C4-2B (cell line): ENCODE results near the gene PCSK6.
"Not testable (repeated sequence)": the region's sequence is repeated elsewhere in the genome, so short reads cannot be mapped to it uniquely, and the experiment has no call there.

Experiments
- ZFX ChIP-seq: fragments of 450-650 bp; IDR thresholded peaks from 2 replicates; pipeline ENCODE4 v1.6.1; 2017
- TF ChIP-seq, protein P1 (sequence below): fragments of 450-650 bp; conservative IDR thresholded peaks from 2 replicates; pipeline ENCODE4 v1.5.1; 2017; ENCODE audit warnings: mild to moderate bottlenecking

DNA sequence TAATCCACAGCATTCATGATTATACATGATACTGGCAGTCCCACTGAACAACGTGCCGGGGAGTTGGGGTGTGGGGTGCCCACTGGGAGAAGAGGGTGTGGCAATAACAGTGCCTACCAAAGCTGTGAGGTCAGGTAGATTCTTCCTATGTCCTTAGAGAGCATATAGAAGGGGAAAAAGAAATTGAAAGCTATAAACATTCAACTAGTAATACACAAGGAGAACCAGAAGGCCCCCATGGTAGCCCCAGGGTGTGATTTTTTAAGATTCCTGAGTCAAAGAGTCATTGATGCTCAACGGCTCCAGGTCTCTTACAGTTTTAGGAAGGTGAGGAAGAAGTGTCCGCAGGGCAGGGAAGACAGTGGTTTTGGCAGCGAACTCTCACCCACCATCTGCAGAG lies 25.8 kb downstream of the PCSK6 start:
- TF ChIP-seq, protein P1, sequence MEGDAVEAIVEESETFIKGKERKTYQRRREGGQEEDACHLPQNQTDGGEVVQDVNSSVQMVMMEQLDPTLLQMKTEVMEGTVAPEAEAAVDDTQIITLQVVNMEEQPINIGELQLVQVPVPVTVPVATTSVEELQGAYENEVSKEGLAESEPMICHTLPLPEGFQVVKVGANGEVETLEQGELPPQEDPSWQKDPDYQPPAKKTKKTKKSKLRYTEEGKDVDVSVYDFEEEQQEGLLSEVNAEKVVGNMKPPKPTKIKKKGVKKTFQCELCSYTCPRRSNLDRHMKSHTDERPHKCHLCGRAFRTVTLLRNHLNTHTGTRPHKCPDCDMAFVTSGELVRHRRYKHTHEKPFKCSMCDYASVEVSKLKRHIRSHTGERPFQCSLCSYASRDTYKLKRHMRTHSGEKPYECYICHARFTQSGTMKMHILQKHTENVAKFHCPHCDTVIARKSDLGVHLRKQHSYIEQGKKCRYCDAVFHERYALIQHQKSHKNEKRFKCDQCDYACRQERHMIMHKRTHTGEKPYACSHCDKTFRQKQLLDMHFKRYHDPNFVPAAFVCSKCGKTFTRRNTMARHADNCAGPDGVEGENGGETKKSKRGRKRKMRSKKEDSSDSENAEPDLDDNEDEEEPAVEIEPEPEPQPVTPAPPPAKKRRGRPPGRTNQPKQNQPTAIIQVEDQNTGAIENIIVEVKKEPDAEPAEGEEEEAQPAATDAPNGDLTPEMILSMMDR = not testable (repeated sequence)
- not testable (repeated sequence) for TF ChIP-seq ZFX
